H1 (cell line): ENCODE results near the gene KCNA10. TPM values are rescaled to one million over a fixed set of nuclear protein-coding genes. Genes with fewer than 3 reads are reported as not detected.

Experiments
- CTCF ChIA-PET: fragments of 300-600 bp; sonication (Branson Sonifier 250); formaldehyde crosslinking; loops from one replicate; lab custom pipeline; 2021; ENCODE audit not compliant: partially characterized antibody; lab: Charles Lee
- POLR2A ChIA-PET: fragments of 300-600 bp; sonication (Branson Sonifier 250); formaldehyde crosslinking; loops from one replicate; lab custom pipeline; 2021; ENCODE audit warnings: inconsistent platforms; ENCODE audit not compliant: partially characterized antibody; lab: Charles Lee
- DNase-seq, 2 experiments: peaks; one replicate each; pipeline versions ENCODE4 v3.0.0 to v3.0.0-alpha.2; 2010 to 2022; ENCODE audit warnings: low spot score in 2 of 2, low read depth in 1 of 2, mixed read lengths in 1 of 2
- FAIRE-seq: peaks from 2 replicates; lab custom pipeline; 2011; peaks lifted over from hg19 to GRCh38; lab: Jason Lieb, UNC
- H2AFZ ChIP-seq: 2 replicates; pipeline ENCODE4 v1.8.1; 2012; ENCODE audit warnings: low read length, inconsistent platforms
- H2AK5ac ChIP-seq: 2 replicates; pipeline ENCODE4 v1.6.1; 2013; ENCODE audit warnings: low read depth, low read length
- H2BK120ac ChIP-seq: replicated peaks from 2 replicates; pipeline ENCODE3; 2013; ENCODE audit warnings: low read depth, low read length, inconsistent platforms
- H2BK12ac ChIP-seq: 2 replicates; pipeline ENCODE4 v1.6.1; 2013; ENCODE audit warnings: low read depth, low read length
- H2BK15ac ChIP-seq: 2 replicates; pipeline ENCODE4 v1.6.1; 2013; ENCODE audit warnings: low read length
- H2BK20ac ChIP-seq: 2 replicates; pipeline ENCODE4 v1.6.1; 2013; ENCODE audit warnings: low read length
- H2BK5ac ChIP-seq: 2 replicates; pipeline ENCODE4 v1.6.1; 2013; ENCODE audit warnings: low read depth, low read length
- H3K14ac ChIP-seq: 2 replicates; pipeline ENCODE4 v1.6.1; 2013; ENCODE audit warnings: inconsistent platforms; ENCODE audit not compliant: insufficient read length
- H3K18ac ChIP-seq: 2 replicates; pipeline ENCODE4 v1.6.1; 2013; ENCODE audit warnings: low read length; ENCODE audit errors: extremely low read depth
- H3K23ac ChIP-seq: 2 replicates; pipeline ENCODE4 v1.6.1; 2013; ENCODE audit warnings: inconsistent platforms; ENCODE audit not compliant: insufficient read length
- H3K23me2 ChIP-seq: 2 replicates; pipeline ENCODE4 v1.6.1; 2013; ENCODE audit warnings: low read depth, low read length
- H3K27ac ChIP-seq: 2 replicates; pipeline ENCODE4 v1.6.1; 2011; ENCODE audit warnings: low read depth, low read length, inconsistent platforms
- H3K27me3 ChIP-seq, 4 experiments: replicated peaks in 1 of 4; 1 replicate in 1 of 4; 2 replicates in 3 of 4; pipeline versions ENCODE4 v1.6.1 to v1.8.1; 2011 to 2013; ENCODE audit warnings: low read length in 3 of 4, mild to moderate bottlenecking in 3 of 4, inconsistent platforms in 2 of 4, mixed read lengths in 2 of 4, moderate library complexity in 1 of 4; ENCODE audit not compliant: control insufficient read depth in 3 of 4, insufficient read depth in 3 of 4; ENCODE audit errors: extremely low read depth in 1 of 4
- H3K36me3 ChIP-seq, 4 experiments: 2 replicates each; pipeline versions ENCODE4 v1.6.1 to v1.8.1; 2011 to 2013; ENCODE audit warnings: mild to moderate bottlenecking in 4 of 4, low read length in 3 of 4, moderate library complexity in 2 of 4, control low read depth in 1 of 4, inconsistent platforms in 1 of 4; ENCODE audit not compliant: insufficient read depth in 4 of 4, control insufficient read depth in 2 of 4
- H3K4ac ChIP-seq: replicated peaks from 2 replicates; pipeline ENCODE3; 2013; ENCODE audit warnings: low read length, low read depth, mixed read lengths, inconsistent platforms; ENCODE audit not compliant: insufficient read length
- H3K4me1 ChIP-seq, 4 experiments: replicated peaks in 1 of 4; 1 replicate in 1 of 4; 2 replicates in 3 of 4; pipeline versions ENCODE4 v1.6.1 to v1.8.1; 2011 to 2013; ENCODE audit warnings: low read length in 3 of 4, inconsistent platforms in 2 of 4, mixed read lengths in 1 of 4; ENCODE audit not compliant: insufficient read depth in 4 of 4, control insufficient read depth in 3 of 4
- H3K4me2 ChIP-seq, 2 experiments: 2 replicates each; pipeline versions ENCODE4 v1.6.1 to v1.8.1; 2011 to 2013; ENCODE audit warnings: low read depth in 2 of 2, low read length in 2 of 2, control low read depth in 1 of 2, inconsistent platforms in 1 of 2, mild to moderate bottlenecking in 1 of 2; ENCODE audit not compliant: insufficient read depth in 1 of 2
- H3K4me3 ChIP-seq, 4 experiments: fragments of 200-600, 300-600 bp in 1 of 4; sonication (generic), shearing (Covaris generic), sonication (Bioruptor Twin) in 1 of 4; 2 replicates each; pipeline versions ENCODE4 v1.5.1 to v1.8.1; 2011 to 2016; ENCODE audit warnings: low read length in 4 of 4, low read depth in 3 of 4, control low read depth in 2 of 4, inconsistent platforms in 2 of 4, mild to moderate bottlenecking in 2 of 4, mixed read lengths in 1 of 4, moderate library complexity in 1 of 4; ENCODE audit not compliant: insufficient read depth in 2 of 4; ENCODE audit errors: extremely low read depth in 1 of 4
- H3K56ac ChIP-seq: replicated peaks from 2 replicates; pipeline ENCODE3; 2013; ENCODE audit warnings: low read depth, mild to moderate bottlenecking, mixed read lengths, low read length, inconsistent platforms; ENCODE audit not compliant: insufficient read length
- H3K79me1 ChIP-seq: 2 replicates; pipeline ENCODE4 v1.6.1; 2013; ENCODE audit warnings: low read depth, low read length, control low read depth
- H3K79me2 ChIP-seq, 2 experiments: 2 replicates each; pipeline versions ENCODE4 v1.6.1 to v1.8.1; 2012 to 2013; ENCODE audit warnings: low read length in 2 of 2, mild to moderate bottlenecking in 2 of 2, inconsistent platforms in 1 of 2; ENCODE audit not compliant: insufficient read depth in 2 of 2, control insufficient read depth in 1 of 2
- H3K9ac ChIP-seq, 4 experiments: replicated peaks in 1 of 4; 1 replicate in 1 of 4; 2 replicates in 3 of 4; pipeline versions ENCODE4 v1.6.1 to v1.8.1; 2011 to 2013; ENCODE audit warnings: low read depth in 3 of 4, low read length in 3 of 4, control low read depth in 2 of 4, mild to moderate bottlenecking in 2 of 4, moderate library complexity in 2 of 4, inconsistent platforms in 1 of 4; ENCODE audit errors: extremely low read depth in 1 of 4
- H3K9me3 ChIP-seq, 2 experiments: 2 replicates each; pipeline versions ENCODE4 v1.6.1 to v1.8.1; 2012 to 2013; ENCODE audit warnings: mild to moderate bottlenecking in 2 of 2, moderate library complexity in 2 of 2, control low read depth in 1 of 2, inconsistent platforms in 1 of 2, low read depth in 1 of 2, low read length in 1 of 2, mixed read lengths in 1 of 2; ENCODE audit not compliant: insufficient read depth in 2 of 2
- H4K20me1 ChIP-seq, 2 experiments: replicated peaks in 1 of 2; 2 replicates each; pipeline versions ENCODE3 to v1.8.1; 2011 to 2013; ENCODE audit warnings: inconsistent platforms in 2 of 2, low read length in 2 of 2, mild to moderate bottlenecking in 1 of 2; ENCODE audit not compliant: insufficient read depth in 2 of 2, control insufficient read depth in 1 of 2
- H4K5ac ChIP-seq: 2 replicates; pipeline ENCODE4 v1.6.1; 2013; ENCODE audit warnings: low read length, low read depth, mixed read lengths, inconsistent platforms; ENCODE audit not compliant: insufficient read length
- H4K8ac ChIP-seq: 2 replicates; pipeline ENCODE4 v1.8.0; 2013; ENCODE audit warnings: mild to moderate bottlenecking, moderate library complexity, low read length, inconsistent platforms; ENCODE audit not compliant: insufficient read depth; ENCODE audit errors: extremely low read depth
- H4K91ac ChIP-seq: replicated peaks from 2 replicates; pipeline ENCODE3; 2013; ENCODE audit warnings: low read length, mixed read lengths, inconsistent platforms; ENCODE audit not compliant: insufficient read length
- BCL11A ChIP-seq, 2 experiments: IDR thresholded peaks; one replicate each; pipeline ENCODE4 v1.6.1; 2011; ENCODE audit warnings: low read depth in 2 of 2, low read length in 2 of 2, mild to moderate bottlenecking in 2 of 2
- CBX5 ChIP-seq: fragments of 300-800, 300-1000 bp; sonication (generic); IDR thresholded peaks from 2 replicates; pipeline ENCODE4 v1.7.1; 2016; ENCODE audit warnings: antibody characterized with exemption, low read length, low read depth
- CEBPB ChIP-seq: IDR thresholded peaks from 2 replicates; pipeline ENCODE4 v1.6.1; 2012; ENCODE audit warnings: low read depth, low read length
- CHD2 ChIP-seq: IDR thresholded peaks from 2 replicates; pipeline ENCODE4 v1.6.1; 2012; ENCODE audit warnings: low read length, improper control_type of control experiment
- EGR1 ChIP-seq: IDR thresholded peaks from 2 replicates; pipeline ENCODE4 v1.6.1; 2011; ENCODE audit warnings: low read depth, low read length, borderline replicate concordance
- EP300 ChIP-seq, 2 experiments: IDR thresholded peaks; 1 replicate in 1 of 2; 2 replicates in 1 of 2; pipeline ENCODE4 v1.6.1; 2011 to 2012; ENCODE audit warnings: low read depth in 2 of 2, low read length in 2 of 2, mild to moderate bottlenecking in 2 of 2, borderline replicate concordance in 1 of 2, inconsistent platforms in 1 of 2, moderate library complexity in 1 of 2
- MAFK ChIP-seq: IDR thresholded peaks from 2 replicates; pipeline ENCODE4 v1.6.1; 2012; ENCODE audit warnings: low read depth, mild to moderate bottlenecking, improper control_type of control experiment, low read length
- NRF1 ChIP-seq: IDR thresholded peaks from 2 replicates; pipeline ENCODE4 v1.6.1; 2011; ENCODE audit warnings: mild to moderate bottlenecking, low read depth, low read length, improper control_type of control experiment
- PHF8 ChIP-seq: fragments of 200-600 bp; sonication (generic); conservative IDR thresholded peaks from 2 replicates; pipeline ENCODE4 v1.7.1; 2012; ENCODE audit warnings: low read depth, mild to moderate bottlenecking, inconsistent platforms, low read length, moderate library complexity
- POLR2A ChIP-seq, 2 experiments: IDR thresholded peaks; 1 replicate in 1 of 2; 2 replicates in 1 of 2; pipeline ENCODE4 v1.6.1; 2011; ENCODE audit warnings: low read depth in 2 of 2, low read length in 2 of 2, mild to moderate bottlenecking in 2 of 2; ENCODE audit errors: control extremely low read depth in 1 of 2
- RBBP5 ChIP-seq: IDR thresholded peaks from 2 replicates; pipeline ENCODE4 v1.7.1; 2012; ENCODE audit warnings: low read depth, mild to moderate bottlenecking, inconsistent platforms, low read length, moderate library complexity, borderline replicate concordance
- SIX5 ChIP-seq: IDR thresholded peaks from 2 replicates; pipeline ENCODE4 v1.6.1; 2011; ENCODE audit warnings: mild to moderate bottlenecking, low read depth, low read length
- SP1 ChIP-seq: IDR thresholded peaks from 2 replicates; pipeline ENCODE4 v1.6.1; 2011; ENCODE audit warnings: low read depth, low read length
- SP2 ChIP-seq: IDR thresholded peaks from 2 replicates; pipeline ENCODE4 v1.6.1; 2012; ENCODE audit warnings: mild to moderate bottlenecking, low read length, inconsistent platforms
- YY1 ChIP-seq: IDR thresholded peaks from 2 replicates; pipeline ENCODE4 v1.6.1; 2011; ENCODE audit warnings: low read depth, mild to moderate bottlenecking, low read length
- WGBS, 2 experiments: shearing (Covaris generic) in 1 of 2; methylation state at CpG; one replicate each; pipeline versions ENCODE4 v1.1.6 to v1.1.7; 2013 to 2015; ENCODE audit warnings: low lambda C conversion rate in 2 of 2, mixed read lengths in 2 of 2, inconsistent platforms in 1 of 2, low coverage in 1 of 2, missing lambda C conversion rate in 1 of 2; ENCODE audit not compliant: insufficient replicate concordance in 2 of 2, insufficient coverage in 1 of 2, insufficient read length in 1 of 2; ENCODE audit errors: extremely low coverage in 1 of 2, missing lambda C conversion rate in 1 of 2; 5-methylcytosine and 5-hydroxymethylcytosine counted together
- polyA plus RNA-seq, 7 experiments: library from polyadenylated mRNA; depleted of rRNA in 3 of 7; stranded (reverse) in 5 of 7; unstranded in 2 of 7; fragments of >200 nt in 5 of 7; fragments of 200-250 nt in 2 of 7; gene quantifications; 1 replicate in 5 of 7; 2 replicates in 1 of 7; 4 replicates in 1 of 7; pipeline versions ENCODE4 v1.2.1 to v1.2.3, GENCODE V29; 2011 to 2013; ENCODE audit warnings: missing spikeins in 2 of 7, mixed read lengths in 2 of 7
- total RNA-seq: library from RNA; stranded (reverse); fragmentation: NEBNext Ultra II Directional; extraction: Animal tissue kit (Norgen Biotek cat#: 25700); gene quantifications from 2 replicates; pipeline ENCODE4 v1.2.1, GENCODE V29; 2021

KCNA10 gene
- total and polyA plus RNA-seq, 2 of the 8 experiments (the other 6 are each of a cell fraction or from before 2014, with no cell fraction given): not detected

GRCh38 chr1:110561596-110561995 is 42.6 kb upstream of the KCNA10 start:
- H2AK5ac ChIP-seq: no peak overlapping the region
- H4K8ac ChIP-seq: no peak overlapping the region; the same call in 1 of the 2 replicates
- no peak overlapping the region for H2BK15ac ChIP-seq
- H3K56ac ChIP-seq: no peak overlapping the region
- no peak overlapping the region for H3K27ac ChIP-seq
- WGBS, 2 experiments: 89% methylated on average over 7 of the region's 7 CpGs; no CpG with 5 or more reads in 1 of the 2 experiments
- H2AFZ ChIP-seq: no peak overlapping the region
- H4K91ac ChIP-seq: no peak overlapping the region
- H3K9ac ChIP-seq: no peak overlapping the region
- no peak overlapping the region for H3K4me2 ChIP-seq
- H2BK5ac ChIP-seq: no peak overlapping the region
- H3K36me3 ChIP-seq: no peaks in the 10 kb centered on the region
- CTCF ChIA-PET: interaction anchor here (0.9 to 5.1 kb wide), 5 partner anchors 10 to 101 kb away, joined by 3 to 19 read pairs (median 4); no protein-coding TSS in a partner anchor
- no peaks in the 10 kb centered on the region for H4K20me1 ChIP-seq
- no peak overlapping the region for H2BK12ac ChIP-seq
- no peaks in the 10 kb centered on the region for H3K79me1 ChIP-seq
- no peak for TF ChIP-seq YY1
- TF ChIP-seq SIX5: no peak
- no peak for TF ChIP-seq RBBP5
- no peak for TF ChIP-seq CHD2
- TF ChIP-seq MAFK: no peak
- no peak for TF ChIP-seq PHF8
- no peak for TF ChIP-seq BCL11A (IDR thresholded peaks at IDR 0.05; ENCODE audit: low read depth in 2 of 2, low read length in 2 of 2)
- TF ChIP-seq SP1: no peak
- TF ChIP-seq CEBPB: no peak
- no peak for TF ChIP-seq NRF1
- no peak for TF ChIP-seq CBX5
- TF ChIP-seq EGR1: no peak
- no peak for TF ChIP-seq POLR2A (IDR thresholded peaks at IDR 0.05; ENCODE audit: control extremely low read depth in 1 of 2, low read depth in 2 of 2, low read length in 2 of 2)
- TF ChIP-seq SP2: no peak
- no peak for TF ChIP-seq EP300 (IDR thresholded peaks at IDR 0.05; ENCODE audit: borderline replicate concordance in 1 of 2, low read depth in 2 of 2, low read length in 2 of 2)
- POLR2A ChIA-PET: no interaction called here
- no peak overlapping the region for H2BK120ac ChIP-seq
- no peak overlapping the region for H2BK20ac ChIP-seq
- H3K79me2 ChIP-seq: no peaks in the 10 kb centered on the region
- H3K18ac ChIP-seq: no peak overlapping the region
- H3K4ac ChIP-seq: no peak overlapping the region
- H3K27me3 ChIP-seq: peaks cover under 1 to 6% (median 2%) of the 10 kb centered on the region in 4 experiments; a peak in 5 of 7 replicates
- H3K4me3 ChIP-seq: no peak overlapping the region
- DNase-seq (no peak), FAIRE-seq (no peak)
- peaks cover 0 to 4% (median under 1%) of the 10 kb centered on the region in 4 experiments; a peak in 2 of 7 replicates for H3K4me1 ChIP-seq
- H4K5ac ChIP-seq: no peak overlapping the region
- H3K23ac ChIP-seq: no peak overlapping the region
- no peak overlapping the region for H3K14ac ChIP-seq
- no peaks in the 10 kb centered on the region for H3K23me2 ChIP-seq
- no peaks in the 10 kb centered on the region for H3K9me3 ChIP-seq
